ENCODE data around the gene BCL2L14.
"Not testable (repeated sequence)": the region's sequence is repeated elsewhere in the genome, so short reads cannot be mapped to it uniquely, and the experiment has no call there.

Gene BCL2L14

DNA sequence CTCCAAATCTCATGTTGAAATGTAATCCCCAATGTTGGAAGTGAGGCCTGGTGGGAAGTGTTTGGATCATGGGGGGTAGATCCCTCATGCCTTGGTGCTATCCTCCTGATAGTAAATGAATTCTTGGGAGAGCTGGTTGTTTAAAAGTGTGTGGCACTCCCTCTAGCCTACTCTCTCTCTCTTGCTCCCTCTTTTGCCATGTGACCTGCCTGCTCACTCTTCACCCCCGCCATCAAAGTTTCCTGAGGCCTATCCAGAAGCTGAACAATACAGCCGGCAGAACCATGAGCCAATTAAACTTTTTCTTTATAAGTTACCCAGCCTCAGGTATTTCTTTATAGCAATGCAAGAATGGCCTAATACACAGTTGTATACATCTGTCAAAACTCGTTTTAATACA lies 62.5 kb downstream of the BCL2L14 start:
- DNase-seq (ENCODE audit: extremely low spot score), result no peak
- POLR2A ChIA-PET, result no interaction called here
- no peak for TF ChIP-seq ARNT (IDR thresholded peaks at IDR 0.05)
- TF ChIP-seq, protein P1, sequence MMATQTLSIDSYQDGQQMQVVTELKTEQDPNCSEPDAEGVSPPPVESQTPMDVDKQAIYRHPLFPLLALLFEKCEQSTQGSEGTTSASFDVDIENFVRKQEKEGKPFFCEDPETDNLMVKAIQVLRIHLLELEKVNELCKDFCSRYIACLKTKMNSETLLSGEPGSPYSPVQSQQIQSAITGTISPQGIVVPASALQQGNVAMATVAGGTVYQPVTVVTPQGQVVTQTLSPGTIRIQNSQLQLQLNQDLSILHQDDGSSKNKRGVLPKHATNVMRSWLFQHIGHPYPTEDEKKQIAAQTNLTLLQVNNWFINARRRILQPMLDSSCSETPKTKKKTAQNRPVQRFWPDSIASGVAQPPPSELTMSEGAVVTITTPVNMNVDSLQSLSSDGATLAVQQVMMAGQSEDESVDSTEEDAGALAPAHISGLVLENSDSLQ (IDR thresholded peaks at IDR 0.05), result no peak
- TF ChIP-seq ELF4 (IDR thresholded peaks at IDR 0.05), result no peak
- TF ChIP-seq FOXM1 (IDR thresholded peaks at IDR 0.05; ENCODE audit: borderline replicate concordance), result no peak
- TF ChIP-seq ZNF384 (IDR thresholded peaks at IDR 0.05), result no peak
- TF ChIP-seq BHLHE40 (IDR thresholded peaks at IDR 0.05; ENCODE audit: borderline replicate concordance), result no peak
- TF ChIP-seq TARDBP (IDR thresholded peaks at IDR 0.05), result no peak
- no peak for TF ChIP-seq CTBP1 (IDR thresholded peaks at IDR 0.05; ENCODE audit: borderline replicate concordance)
- no peak for TF ChIP-seq HDGF (IDR thresholded peaks at IDR 0.05; ENCODE audit: borderline replicate concordance)
- TF ChIP-seq NFRKB (IDR thresholded peaks at IDR 0.05), result no peak
- TF ChIP-seq L3MBTL2 (conservative IDR thresholded peaks at IDR 0.05), result no peak
- TF ChIP-seq FOXK2 (IDR thresholded peaks at IDR 0.05), result no peak
- no peak for TF ChIP-seq SUZ12 (IDR thresholded peaks at IDR 0.05)
- TF ChIP-seq SP1 (IDR thresholded peaks at IDR 0.05), result no peak
- TF ChIP-seq FOXA1 (IDR thresholded peaks at IDR 0.05), result no peak
- no peak for TF ChIP-seq LEF1 (IDR thresholded peaks at IDR 0.05; ENCODE audit: borderline replicate concordance)
- CTCF ChIA-PET, result no interaction called here

DNA sequence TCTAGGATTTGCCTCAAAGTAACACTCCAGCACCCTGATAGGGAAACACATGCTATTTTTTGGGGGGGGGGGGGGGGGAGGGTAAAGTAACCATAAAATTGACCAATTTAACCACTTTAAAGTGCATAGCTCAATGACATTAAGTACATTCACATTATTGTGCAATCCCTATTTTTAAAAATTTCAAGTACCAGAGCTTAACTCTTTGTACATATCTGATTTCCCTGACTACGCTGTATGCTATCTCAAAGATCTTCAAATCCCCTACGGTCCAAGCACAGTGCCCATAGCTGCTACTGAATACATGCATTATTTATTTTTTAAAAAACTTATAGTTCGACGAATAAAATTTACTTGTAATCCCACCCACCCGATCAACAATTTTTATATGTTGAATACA lies 63.0 kb downstream of the BCL2L14 start:
- no peak for TF ChIP-seq L3MBTL2 (conservative IDR thresholded peaks at IDR 0.05)
- no peak for TF ChIP-seq FOXK2 (IDR thresholded peaks at IDR 0.05)
- TF ChIP-seq SP1 (IDR thresholded peaks at IDR 0.05), result no peak

DNA sequence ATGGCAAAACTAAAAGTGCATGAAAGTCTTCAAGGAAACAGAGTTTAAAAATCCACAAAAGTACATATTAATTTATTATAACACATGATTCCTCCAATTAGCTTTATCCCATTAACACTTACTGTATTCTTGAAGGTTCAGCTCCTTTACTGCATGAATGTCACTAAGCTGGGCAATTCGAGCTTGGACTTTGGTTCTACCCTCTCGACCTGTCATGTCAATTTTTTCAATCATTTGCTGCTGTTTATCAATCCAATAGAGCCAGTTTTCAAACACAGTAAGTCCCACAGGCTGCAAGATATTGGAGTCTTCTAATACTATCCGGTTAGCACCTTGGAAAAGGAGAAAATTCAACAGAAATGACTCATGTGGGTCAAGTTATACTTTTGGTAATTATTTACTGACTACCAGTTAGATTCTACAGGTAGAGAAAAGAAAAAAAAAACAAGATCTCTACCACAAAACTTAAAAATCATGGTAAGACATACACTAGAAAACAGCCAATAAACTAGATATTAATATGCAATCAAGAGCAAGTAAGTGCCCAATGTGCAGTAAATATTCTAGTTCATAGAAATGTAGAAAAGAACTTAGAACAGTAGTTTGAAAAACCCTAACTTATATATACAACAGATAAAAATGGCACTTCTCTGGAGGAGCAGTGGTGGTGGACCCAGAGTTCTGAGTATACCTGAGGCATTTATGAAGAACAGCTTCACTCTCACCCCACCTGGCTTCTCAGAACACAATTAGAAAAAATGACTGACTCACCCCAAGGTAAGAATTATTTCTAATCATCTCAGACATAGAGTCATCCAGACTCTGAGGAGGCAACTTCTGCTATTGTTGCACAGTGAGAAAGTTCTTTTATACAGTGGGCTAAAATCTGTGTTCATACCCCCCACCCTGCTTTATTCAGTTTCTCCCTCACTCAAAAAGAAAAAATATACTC lies 67.7 kb downstream of the BCL2L14 start:
- CTCF ChIA-PET, result no interaction called here
- DNase-seq (ENCODE audit: extremely low spot score), result no peak
- POLR2A ChIA-PET, result no interaction called here

More for the DNA sequence above, 63.0 kb downstream of the BCL2L14 start:
- ChIA-PET CTCF (no interaction called here), POLR2A (no interaction called here)
- no peak for DNase-seq (ENCODE audit: extremely low spot score)

DNA sequence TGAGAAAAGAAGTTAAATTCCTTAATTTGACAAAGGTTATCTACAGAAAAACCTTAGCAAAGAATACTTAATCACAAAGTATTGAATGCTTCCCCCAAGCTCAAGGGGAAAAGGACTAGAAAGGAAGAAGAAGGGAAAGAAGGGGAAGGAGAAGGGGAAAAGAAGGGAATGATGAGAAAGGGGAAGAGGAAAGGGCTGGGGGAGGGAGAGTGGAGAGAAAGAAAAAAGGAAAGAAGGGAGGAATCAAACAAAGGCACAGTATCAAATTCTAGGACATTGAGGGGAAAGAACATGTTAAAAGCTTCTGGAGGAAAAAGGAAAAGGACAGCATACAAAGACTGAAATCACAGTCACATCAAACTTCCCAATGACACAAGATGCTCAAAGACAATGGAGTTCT lies 70.3 kb downstream of the BCL2L14 start:
- CTCF ChIA-PET, result no interaction called here
- POLR2A ChIA-PET, result no interaction called here
- TF ChIP-seq CTBP1 (IDR thresholded peaks at IDR 0.05; ENCODE audit: borderline replicate concordance), result no peak
- DNase-seq (ENCODE audit: extremely low spot score), result no peak

More for the DNA sequence above, 67.7 kb downstream of the BCL2L14 start:
- TF ChIP-seq ELF4 (IDR thresholded peaks at IDR 0.05) (no peak), HDGF (IDR thresholded peaks at IDR 0.05; ENCODE audit: borderline replicate concordance) (no peak), FOXA1 (IDR thresholded peaks at IDR 0.05) (no peak), FOXK2 (IDR thresholded peaks at IDR 0.05) (no peak), NFRKB (IDR thresholded peaks at IDR 0.05) (no peak), CTBP1 (IDR thresholded peaks at IDR 0.05; ENCODE audit: borderline replicate concordance) (no peak), SP1 (IDR thresholded peaks at IDR 0.05) (no peak), L3MBTL2 (conservative IDR thresholded peaks at IDR 0.05) (no peak), TARDBP (IDR thresholded peaks at IDR 0.05) (no peak), SUZ12 (IDR thresholded peaks at IDR 0.05) (no peak), FOXM1 (IDR thresholded peaks at IDR 0.05; ENCODE audit: borderline replicate concordance) (no peak)
- TF ChIP-seq, protein P1 (IDR thresholded peaks at IDR 0.05), result no peak

DNA sequence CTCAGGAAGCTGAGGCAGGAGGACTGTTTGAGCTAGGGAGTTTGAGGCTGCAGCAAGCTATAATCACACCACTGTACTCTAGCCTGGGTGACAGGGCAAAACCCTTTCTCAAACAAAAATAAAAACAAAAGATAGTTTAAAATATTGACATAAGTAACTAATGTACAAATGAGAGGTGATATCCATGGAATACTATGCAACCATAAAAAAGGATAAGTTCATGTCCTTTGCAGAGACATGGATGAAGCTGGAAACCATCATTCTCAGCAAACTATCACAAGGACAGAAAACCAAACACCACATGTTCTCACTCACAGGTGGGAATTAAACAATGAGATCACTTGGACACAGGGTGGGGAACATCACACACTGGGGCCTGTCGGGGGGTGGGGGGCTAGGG lies 73.8 kb downstream of the BCL2L14 start:
- DNase-seq (ENCODE audit: extremely low spot score); POLR2A ChIA-PET: not testable (repeated sequence)
- CTCF ChIA-PET, result interaction anchor here (1.0 kb wide), 1 partner anchor 183 kb away, joined by 3 read pairs; no protein-coding TSS in a partner anchor

DNA sequence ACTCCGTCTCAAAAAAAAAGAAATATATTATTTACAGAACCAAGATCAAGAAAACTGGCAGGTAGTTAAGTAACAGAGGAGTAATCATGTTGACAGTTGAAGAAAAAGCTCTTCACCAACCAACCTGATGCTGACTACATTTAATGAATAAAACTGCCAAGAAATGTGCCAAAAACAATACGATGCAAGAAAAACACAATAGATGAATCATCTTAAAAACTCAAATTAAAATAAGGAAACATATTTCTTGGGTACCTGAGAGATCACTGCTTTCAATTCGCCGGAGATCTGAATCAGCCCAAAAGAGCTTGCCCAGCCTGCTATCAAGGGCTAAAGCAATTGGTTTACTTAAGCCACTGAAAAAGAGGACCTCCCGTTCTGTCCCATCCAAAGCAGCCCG lies 76.4 kb downstream of the BCL2L14 start:
- no peak for DNase-seq (ENCODE audit: extremely low spot score)
- ChIA-PET CTCF (no interaction called here), POLR2A (no interaction called here)
- TF ChIP-seq LEF1 (IDR thresholded peaks at IDR 0.05; ENCODE audit: borderline replicate concordance) (no peak), ARNT (IDR thresholded peaks at IDR 0.05) (no peak), FOXA1 (IDR thresholded peaks at IDR 0.05) (no peak), ZNF384 (IDR thresholded peaks at IDR 0.05) (no peak), CTBP1 (IDR thresholded peaks at IDR 0.05; ENCODE audit: borderline replicate concordance) (no peak), NFRKB (IDR thresholded peaks at IDR 0.05) (no peak), ELF4 (IDR thresholded peaks at IDR 0.05) (no peak), FOXM1 (IDR thresholded peaks at IDR 0.05; ENCODE audit: borderline replicate concordance) (no peak), SP1 (IDR thresholded peaks at IDR 0.05) (no peak), HDGF (IDR thresholded peaks at IDR 0.05; ENCODE audit: borderline replicate concordance) (no peak), TARDBP (IDR thresholded peaks at IDR 0.05) (no peak), FOXK2 (IDR thresholded peaks at IDR 0.05) (no peak), L3MBTL2 (conservative IDR thresholded peaks at IDR 0.05) (no peak), BHLHE40 (IDR thresholded peaks at IDR 0.05; ENCODE audit: borderline replicate concordance) (no peak), SUZ12 (IDR thresholded peaks at IDR 0.05) (no peak)
- TF ChIP-seq, protein P1 (IDR thresholded peaks at IDR 0.05), result no peak
